ENCODE data around the gene DPP9. TPM values are rescaled to one million over a fixed set of nuclear protein-coding genes. Genes with fewer than 3 reads are reported as not detected.

Gene DPP9
- total and polyA plus RNA-seq, 2 of the 4 experiments (the other 2 are of a cell fraction), result 12.4 to 33.0 TPM

DNA sequence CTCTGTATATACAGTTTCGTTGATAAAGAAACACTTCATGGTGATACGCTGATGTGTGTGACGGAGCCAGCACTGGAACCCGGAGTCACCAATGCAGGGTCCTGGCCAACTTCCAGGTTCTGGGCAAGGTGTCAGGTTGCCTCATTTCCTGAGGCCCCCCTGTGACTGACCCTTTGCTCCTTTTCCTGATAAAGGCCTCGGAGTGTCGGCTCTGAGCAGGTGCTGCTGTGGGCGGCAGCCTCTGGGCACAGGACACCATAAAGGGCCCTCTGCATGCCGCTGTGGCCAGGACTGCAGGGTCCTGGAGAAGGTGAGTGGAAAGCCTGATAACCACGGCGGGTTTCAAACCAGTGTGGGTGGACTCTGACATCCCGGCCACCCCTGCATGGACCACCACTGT, 36.2 kb downstream of the DPP9 start:
- intact Hi-C loops (cut with micrococcal nuclease) (no loop called here), in situ Hi-C loops (cut with MboI; ENCODE audit: low sequenced_read_pairs) (no loop called here), dilution Hi-C loops (cut with HindIII; ENCODE audit: low sequenced_read_pairs, unreplicated experiment) (no loop called here)
- H4K8ac ChIP-seq (ENCODE audit: low read depth in 2 of 2, low read length in 2 of 2), result no peak overlapping the region
- peaks cover 62% of the 10 kb centered on the region for H3K36me3 ChIP-seq (ENCODE audit: control insufficient read depth, insufficient read depth, low read length)
- no peak overlapping the region for H2BK5ac ChIP-seq (ENCODE audit: low read depth, low read length, poor library complexity, severe bottlenecking)
- H3K9me1 ChIP-seq (ENCODE audit: insufficient read depth, low read length), result no peaks in the 10 kb centered on the region
- no peak overlapping the region for H2AFZ ChIP-seq (replicated peaks; ENCODE audit: low read length, poor library complexity)
- H2BK15ac ChIP-seq (ENCODE audit: low read depth, low read length), result no peak overlapping the region
- no peak overlapping the region for H3K9ac ChIP-seq (ENCODE audit: low read depth, low read length)
- no peak overlapping the region for H2AK5ac ChIP-seq (ENCODE audit: low read depth, low read length)
- ATAC-seq (ENCODE audit: low read depth), result no peak
- WGBS, 2 experiments (ENCODE audit: extremely low coverage in 2 of 2, insufficient read length in 1 of 2), result 100% methylated on average over 1 of the region's 11 CpGs; no CpG with 5 or more reads in 1 of the 2 experiments
- no peak overlapping the region for H3K56ac ChIP-seq (ENCODE audit: extremely low read depth, insufficient read depth, low read length)
- no peak overlapping the region for H3K14ac ChIP-seq (replicated peaks; ENCODE audit: low read depth, low read length)
- H3K4ac ChIP-seq (ENCODE audit: low read depth, low read length), result no peak overlapping the region
- no TSS peak for BruUV-seq (replicated peaks)
- no peak overlapping the region for H3K4me3 ChIP-seq (ENCODE audit: insufficient read depth, low read depth, low read length)
- no peak overlapping the region for H4K91ac ChIP-seq (ENCODE audit: insufficient read depth, low read depth, low read length)
- no peak overlapping the region for H3K18ac ChIP-seq (ENCODE audit: low read depth, low read length)
- H3K9me3 ChIP-seq (ENCODE audit: control insufficient read depth, insufficient read depth, low read length), result no peaks in the 10 kb centered on the region
- no peak overlapping the region for H4K5ac ChIP-seq (ENCODE audit: low read depth, low read length)
- ChIA-PET POLR2A (ENCODE audit: unreplicated experiment) (no interaction called here), CTCF (no interaction called here)
- H3K4me2 ChIP-seq (ENCODE audit: low read depth, low read length), result no peak overlapping the region
- H4K20me1 ChIP-seq (ENCODE audit: insufficient read depth, low read length), result no peaks in the 10 kb centered on the region
- no peaks in the 10 kb centered on the region for H3K4me1 ChIP-seq (ENCODE audit: control insufficient read depth, insufficient read depth, low read length)
- H2BK20ac ChIP-seq (ENCODE audit: low read depth, low read length), result no peak overlapping the region
- TF ChIP-seq, protein P1, sequence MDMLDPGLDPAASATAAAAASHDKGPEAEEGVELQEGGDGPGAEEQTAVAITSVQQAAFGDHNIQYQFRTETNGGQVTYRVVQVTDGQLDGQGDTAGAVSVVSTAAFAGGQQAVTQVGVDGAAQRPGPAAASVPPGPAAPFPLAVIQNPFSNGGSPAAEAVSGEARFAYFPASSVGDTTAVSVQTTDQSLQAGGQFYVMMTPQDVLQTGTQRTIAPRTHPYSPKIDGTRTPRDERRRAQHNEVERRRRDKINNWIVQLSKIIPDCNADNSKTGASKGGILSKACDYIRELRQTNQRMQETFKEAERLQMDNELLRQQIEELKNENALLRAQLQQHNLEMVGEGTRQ (IDR thresholded peaks at IDR 0.05; ENCODE audit: low read depth, low read length), result no peak
- no peak for TF ChIP-seq CTCF (conservative IDR thresholded peaks at IDR 0.05; ENCODE audit: low read depth, low read length)
- no peak for TF ChIP-seq MAZ (IDR thresholded peaks at IDR 0.05; ENCODE audit: borderline replicate concordance, low read depth, low read length)
- TF ChIP-seq SMC3 (IDR thresholded peaks at IDR 0.05; ENCODE audit: low read depth, low read length), result no peak
- TF ChIP-seq CHD1 (IDR thresholded peaks at IDR 0.05; ENCODE audit: low read depth, low read length), result no peak
- TF ChIP-seq RCOR1 (IDR thresholded peaks at IDR 0.05; ENCODE audit: insufficient replicate concordance, low read length), result no peak
- no peak for TF ChIP-seq FOS (IDR thresholded peaks at IDR 0.05; ENCODE audit: low read depth, low read length)
- no peak for TF ChIP-seq MAFK (IDR thresholded peaks at IDR 0.05; ENCODE audit: low read depth, low read length)
- no peak for TF ChIP-seq RFX5 (IDR thresholded peaks at IDR 0.05; ENCODE audit: low read depth, low read length)
- TF ChIP-seq CEBPB (IDR thresholded peaks at IDR 0.05; ENCODE audit: low read depth, low read length), result no peak
- TF ChIP-seq POLR2A (IDR thresholded peaks at IDR 0.05; ENCODE audit: low read depth, low read length), result no peak
- no peak for TF ChIP-seq MXI1 (IDR thresholded peaks at IDR 0.05; ENCODE audit: borderline replicate concordance, low read depth, low read length)
- no peak for TF ChIP-seq ELK1 (IDR thresholded peaks at IDR 0.05; ENCODE audit: borderline replicate concordance, low read depth, low read length)
- TF ChIP-seq BHLHE40 (IDR thresholded peaks at IDR 0.05; ENCODE audit: low read depth, low read length), result no peak
- TF ChIP-seq NFE2L2 (IDR thresholded peaks at IDR 0.05; ENCODE audit: low read depth, low read length), result no peak
- no peak overlapping the region for H3K23ac ChIP-seq (ENCODE audit: low read depth, low read length)
- H3K79me1 ChIP-seq (ENCODE audit: low read depth in 1 of 2, low read length in 2 of 2), result peaks cover 0 to 10% of the 10 kb centered on the region in 2 experiments; a peak in 2 of 4 replicates
- H3K27me3 ChIP-seq (ENCODE audit: control insufficient read depth, insufficient read depth, low read length), result no peaks in the 10 kb centered on the region
- no peak for DNase-seq
- no peak overlapping the region for H3K27ac ChIP-seq (ENCODE audit: insufficient read depth, low read length)
- H2BK120ac ChIP-seq (ENCODE audit: low read depth, low read length), result no peak overlapping the region
- H2AK9ac ChIP-seq (replicated peaks; ENCODE audit: low read depth, low read length, poor library complexity), result no peak overlapping the region

Data from IMR-90 (cell line).